Breast epithelium (tissue), 4 donors: ENCODE measurements around the gene NSFL1C. TPM values are rescaled to one million over a fixed set of nuclear protein-coding genes. Genes with fewer than 3 reads are reported as not detected.

Source experiments
- DNase-seq, 2 donors: peaks; one replicate each; pipeline ENCODE4 v3.0.0-alpha.2; 2019; ENCODE audit warnings: low spot score in 2 of 2
- H3K27ac ChIP-seq, 2 donors: fragments of 200-600 bp; sonication (generic) in 1 of 2; one replicate each; pipeline ENCODE4 v1.5.1; 2016 to 2019; ENCODE audit warnings: mild to moderate bottlenecking in 1 of 2
- H3K27me3 ChIP-seq, 2 donors: fragments of 200-600 bp; sonication (generic) in 1 of 2; one replicate each; pipeline versions ENCODE4 v1.5.1 to v1.6.0; 2017 to 2019; ENCODE audit warnings: control low read depth in 1 of 2, mild to moderate bottlenecking in 1 of 2
- H3K36me3 ChIP-seq: fragments of 200-600 bp; one replicate; pipeline ENCODE4 v1.5.1; 2019
- H3K4me1 ChIP-seq, 2 donors: fragments of 200-600 bp; sonication (generic); one replicate each; pipeline ENCODE4 v1.5.1; 2016 to 2019; ENCODE audit warnings: control low read depth in 1 of 2
- H3K4me3 ChIP-seq, 3 donors: fragments of 200-600 bp; sonication (generic); 1 replicate in 2 of 3; 2 replicates in 1 of 3; pipeline ENCODE4 v1.5.1; 2016 to 2019; ENCODE audit warnings: mild to moderate bottlenecking in 3 of 3, moderate library complexity in 2 of 3
- H3K9me3 ChIP-seq, 2 donors: fragments of 200-600 bp; sonication (generic) in 1 of 2; one replicate each; pipeline ENCODE4 v1.5.1; 2016 to 2019; ENCODE audit warnings: control low read depth in 1 of 2
- POLR2A ChIP-seq: fragments of 450-650 bp; IDR thresholded peaks from one replicate; pipeline ENCODE4 v1.6.1; 2016; ENCODE audit warnings: antibody characterized with exemption, mild to moderate bottlenecking, moderate library complexity
- POLR2AphosphoS5 ChIP-seq, 3 donors: sonication (generic); formaldehyde crosslinking; IDR thresholded peaks; one replicate each; pipeline ENCODE4 v1.6.1; 2017; ENCODE audit warnings: antibody characterized with exemption in 3 of 3
- intact Hi-C: fragments of 100-400 bp; cut with DNase I; formaldehyde crosslinking; loops from one replicate; pipeline ENCODE4 v1.15.1; 2023; ENCODE audit warnings: low total_unique reads
- total RNA-seq, 3 donors: library from RNA; depleted of rRNA; stranded (reverse); fragments of >200 nt; gene quantifications; one replicate each; pipeline ENCODE4 v1.1.0, GENCODE V29; 2016
- TF ChIP-seq, protein P1 (sequence below), 3 donors: fragments of 450-650 bp; IDR thresholded peaks; one replicate each; pipeline ENCODE4 v1.5.1; 2016 to 2017; ENCODE audit warnings: antibody characterized with exemption in 3 of 3, mild to moderate bottlenecking in 3 of 3, moderate library complexity in 3 of 3

Gene NSFL1C
- total RNA-seq, 3 donors from 2014 or later, result 36.7 to 67.5 (median 49.5) TPM

DNA sequence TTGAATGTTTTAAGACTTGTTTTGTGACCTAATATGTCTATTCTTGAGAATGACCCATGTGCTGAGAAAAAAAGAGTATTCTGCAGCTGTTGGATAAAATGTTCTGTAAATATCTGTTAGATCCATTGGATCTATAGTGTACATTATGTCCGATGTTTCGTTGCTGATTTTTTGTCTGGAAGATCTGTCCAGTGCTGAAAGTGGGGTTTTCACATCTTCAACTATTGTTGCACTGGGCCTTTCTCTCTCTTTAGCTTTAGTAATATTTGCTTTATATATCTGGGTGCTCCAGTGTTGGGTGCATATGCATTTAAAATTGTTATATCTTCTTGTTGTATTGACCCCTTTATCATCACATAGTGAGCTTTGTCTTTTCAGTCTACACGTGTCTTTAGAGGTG lies 30.3 kb upstream of the NSFL1C start:
- no peaks in the 10 kb centered on the region for H3K9me3 ChIP-seq
- TF ChIP-seq POLR2AphosphoS5 (IDR thresholded peaks at IDR 0.05), result no peak
- TF ChIP-seq, protein P1, sequence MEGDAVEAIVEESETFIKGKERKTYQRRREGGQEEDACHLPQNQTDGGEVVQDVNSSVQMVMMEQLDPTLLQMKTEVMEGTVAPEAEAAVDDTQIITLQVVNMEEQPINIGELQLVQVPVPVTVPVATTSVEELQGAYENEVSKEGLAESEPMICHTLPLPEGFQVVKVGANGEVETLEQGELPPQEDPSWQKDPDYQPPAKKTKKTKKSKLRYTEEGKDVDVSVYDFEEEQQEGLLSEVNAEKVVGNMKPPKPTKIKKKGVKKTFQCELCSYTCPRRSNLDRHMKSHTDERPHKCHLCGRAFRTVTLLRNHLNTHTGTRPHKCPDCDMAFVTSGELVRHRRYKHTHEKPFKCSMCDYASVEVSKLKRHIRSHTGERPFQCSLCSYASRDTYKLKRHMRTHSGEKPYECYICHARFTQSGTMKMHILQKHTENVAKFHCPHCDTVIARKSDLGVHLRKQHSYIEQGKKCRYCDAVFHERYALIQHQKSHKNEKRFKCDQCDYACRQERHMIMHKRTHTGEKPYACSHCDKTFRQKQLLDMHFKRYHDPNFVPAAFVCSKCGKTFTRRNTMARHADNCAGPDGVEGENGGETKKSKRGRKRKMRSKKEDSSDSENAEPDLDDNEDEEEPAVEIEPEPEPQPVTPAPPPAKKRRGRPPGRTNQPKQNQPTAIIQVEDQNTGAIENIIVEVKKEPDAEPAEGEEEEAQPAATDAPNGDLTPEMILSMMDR (IDR thresholded peaks at IDR 0.05), result no peak
- no peak for TF ChIP-seq POLR2A
- intact Hi-C loops, result no loop called here
- H3K4me1 ChIP-seq, result no peaks in the 10 kb centered on the region
- no peak overlapping the region for H3K27ac ChIP-seq
- H3K4me3 ChIP-seq, result no peak overlapping the region
- no peaks in the 10 kb centered on the region for H3K27me3 ChIP-seq
- no peaks in the 10 kb centered on the region for H3K36me3 ChIP-seq
- DNase-seq, result no peak

DNA sequence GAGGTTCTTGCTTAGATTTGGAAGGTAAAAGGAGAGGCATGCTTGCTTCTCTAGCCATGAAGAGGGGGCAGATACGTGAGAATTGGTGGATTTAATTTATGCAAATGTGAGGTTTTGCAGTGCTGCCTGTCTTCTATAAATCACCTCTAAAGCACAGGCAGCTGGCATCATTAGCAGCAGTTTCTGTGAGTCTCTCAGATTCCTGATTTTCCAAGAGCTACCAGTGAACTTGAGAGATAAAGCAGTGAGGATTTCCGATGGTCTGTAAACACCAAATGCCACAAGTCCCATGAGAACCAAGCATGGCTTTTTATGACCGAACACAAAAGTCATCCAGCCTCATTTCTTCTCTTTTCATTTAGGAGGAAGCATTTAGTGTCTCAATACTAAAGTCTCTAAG lies 27.8 kb upstream of the NSFL1C start:
- Histone ChIP-seq H3K9me3 (no peaks in the 10 kb centered on the region), H3K27me3 (no peaks in the 10 kb centered on the region), H3K4me1 (no peaks in the 10 kb centered on the region), H3K27ac (no peak overlapping the region), H3K36me3 (no peaks in the 10 kb centered on the region), H3K4me3 (no peak overlapping the region)
- no peak for DNase-seq
- TF ChIP-seq, protein P1 (IDR thresholded peaks at IDR 0.05), result no peak
- TF ChIP-seq POLR2A (no peak), POLR2AphosphoS5 (IDR thresholded peaks at IDR 0.05) (no peak)
- intact Hi-C loops, result no loop called here

DNA sequence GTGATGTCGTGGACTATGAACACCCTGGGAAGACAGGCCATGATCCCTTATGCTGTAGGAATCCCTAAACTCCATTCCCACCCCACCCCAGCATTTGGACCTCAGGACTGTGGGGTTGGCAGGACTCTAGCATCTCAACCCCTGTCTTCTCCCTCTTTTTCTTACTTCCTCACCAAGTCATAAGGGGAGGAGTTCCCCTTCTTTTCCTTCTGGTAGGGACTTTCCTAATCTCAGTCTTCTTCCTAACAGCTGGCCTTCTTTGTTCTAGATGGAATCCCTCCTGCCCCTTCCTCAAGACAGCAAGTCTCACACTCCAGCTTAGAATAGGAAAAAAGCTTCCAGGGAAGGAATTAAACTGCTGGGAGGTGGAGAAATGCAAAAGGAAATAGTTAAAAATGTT lies 26.9 kb upstream of the NSFL1C start:
- TF ChIP-seq POLR2AphosphoS5 (IDR thresholded peaks at IDR 0.05) (no peak), POLR2A (no peak)
- TF ChIP-seq, protein P1 (IDR thresholded peaks at IDR 0.05), result no peak
- Histone ChIP-seq H3K4me3 (no peak overlapping the region), H3K4me1 (no peaks in the 10 kb centered on the region), H3K36me3 (no peaks in the 10 kb centered on the region), H3K27ac (no peak overlapping the region), H3K27me3 (no peaks in the 10 kb centered on the region), H3K9me3 (no peaks in the 10 kb centered on the region)
- DNase-seq, result no peak
- intact Hi-C loops, result no loop called here

DNA sequence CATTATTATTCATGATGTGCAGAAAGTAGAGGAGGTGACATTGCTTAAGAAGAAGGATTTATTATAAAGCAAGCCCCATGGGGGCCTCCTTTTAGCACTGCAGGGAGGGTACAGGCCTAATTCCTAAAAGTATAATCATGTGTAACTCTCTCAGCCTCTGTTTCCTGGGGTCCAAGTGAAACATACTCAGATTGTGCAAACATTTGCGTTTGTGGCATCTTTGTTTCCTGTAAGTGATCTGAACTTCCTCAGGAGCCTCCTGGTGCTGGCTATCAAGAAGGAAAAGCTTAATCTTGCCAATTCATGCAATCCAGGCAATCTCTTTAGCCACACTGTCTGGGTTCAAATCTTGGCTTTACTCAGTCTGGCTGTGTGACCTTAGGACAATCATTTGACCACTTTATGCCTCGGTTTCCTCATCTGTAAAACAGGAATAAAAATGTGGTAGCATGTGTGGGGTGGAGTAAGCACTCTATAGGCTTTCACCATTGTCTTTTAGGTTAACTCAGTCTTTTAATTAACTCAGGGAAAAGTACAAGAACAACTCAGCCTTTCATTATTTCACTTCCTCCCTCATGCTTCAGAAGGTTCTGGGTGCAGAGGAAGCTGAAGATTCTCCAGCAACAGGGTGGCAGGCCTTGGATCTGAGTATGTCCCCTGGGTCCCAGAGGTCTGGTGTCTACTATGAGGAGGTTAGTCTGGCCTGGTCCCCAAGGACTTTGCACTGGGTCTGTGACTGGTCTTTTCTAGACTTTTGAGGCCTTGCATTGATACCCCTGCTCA lies 25.4 kb upstream of the NSFL1C start:
- Histone ChIP-seq H3K27ac (peak overlapping the region in 1 of 2 donors; percentile 25), H3K36me3 (no peaks in the 10 kb centered on the region), H3K27me3 (no peaks in the 10 kb centered on the region), H3K4me1 (no peaks in the 10 kb centered on the region), H3K4me3 (no peak overlapping the region), H3K9me3 (no peaks in the 10 kb centered on the region)
- intact Hi-C loops, result no loop called here
- TF ChIP-seq, protein P1 (IDR thresholded peaks at IDR 0.05), result no peak
- no peak for TF ChIP-seq POLR2AphosphoS5 (IDR thresholded peaks at IDR 0.05)
- DNase-seq, result no peak

DNA sequence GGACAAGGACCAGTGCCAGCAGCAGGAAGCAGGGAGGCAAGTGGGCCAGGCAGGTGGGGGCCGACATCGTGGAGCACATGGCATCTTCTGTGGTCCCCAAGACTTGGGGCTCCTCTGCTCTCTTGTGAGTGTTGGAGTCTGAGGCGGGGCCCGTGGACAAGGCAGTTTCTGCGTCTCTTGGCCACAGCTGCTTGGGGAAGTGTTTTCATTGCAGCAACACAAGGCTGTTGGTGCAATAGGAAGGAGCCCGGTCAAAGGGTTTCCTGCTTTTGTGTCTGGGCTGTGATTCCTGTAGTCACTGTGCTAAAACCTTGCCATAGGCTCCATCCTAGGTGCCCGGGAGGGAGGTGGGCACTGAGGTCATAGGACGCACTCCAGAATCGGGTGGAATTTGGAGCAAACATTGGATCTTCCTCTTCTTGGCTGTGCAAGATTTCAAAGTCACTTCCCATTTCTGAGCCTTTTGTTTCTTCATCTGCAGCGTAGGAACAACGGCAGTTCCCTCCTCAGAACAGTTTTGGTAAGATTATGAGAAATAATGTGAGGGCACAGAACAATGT lies 24.7 kb upstream of the NSFL1C start, which contains the start of gene SIRPB2:
Gene SIRPB2, minus strand, starts transcription at position 140 of the 560 bp plus-strand sequence. Its CDS starts 61 bp downstream, at position 79.
- Histone ChIP-seq H3K36me3 (no peaks in the 10 kb centered on the region), H3K4me1 (no peaks in the 10 kb centered on the region), H3K4me3 (peak within 1 kb of the TSS; percentile 5 to 46 (median 41)), H3K27me3 (no peaks in the 10 kb centered on the region), H3K27ac (peak within 1 kb of the TSS in 1 of 2 donors; percentile 25), H3K9me3 (no peaks in the 10 kb centered on the region)
- TF ChIP-seq POLR2A (no peak), POLR2AphosphoS5 (IDR thresholded peaks at IDR 0.05) (peak in 1 of 3 donors; percentile 14)
- TF ChIP-seq, protein P1 (IDR thresholded peaks at IDR 0.05), result no peak
- no peak for DNase-seq
- intact Hi-C loops, result no loop called here
